Measurements from ENCODE around the gene MYO1E.

MYO1E gene

DNA sequence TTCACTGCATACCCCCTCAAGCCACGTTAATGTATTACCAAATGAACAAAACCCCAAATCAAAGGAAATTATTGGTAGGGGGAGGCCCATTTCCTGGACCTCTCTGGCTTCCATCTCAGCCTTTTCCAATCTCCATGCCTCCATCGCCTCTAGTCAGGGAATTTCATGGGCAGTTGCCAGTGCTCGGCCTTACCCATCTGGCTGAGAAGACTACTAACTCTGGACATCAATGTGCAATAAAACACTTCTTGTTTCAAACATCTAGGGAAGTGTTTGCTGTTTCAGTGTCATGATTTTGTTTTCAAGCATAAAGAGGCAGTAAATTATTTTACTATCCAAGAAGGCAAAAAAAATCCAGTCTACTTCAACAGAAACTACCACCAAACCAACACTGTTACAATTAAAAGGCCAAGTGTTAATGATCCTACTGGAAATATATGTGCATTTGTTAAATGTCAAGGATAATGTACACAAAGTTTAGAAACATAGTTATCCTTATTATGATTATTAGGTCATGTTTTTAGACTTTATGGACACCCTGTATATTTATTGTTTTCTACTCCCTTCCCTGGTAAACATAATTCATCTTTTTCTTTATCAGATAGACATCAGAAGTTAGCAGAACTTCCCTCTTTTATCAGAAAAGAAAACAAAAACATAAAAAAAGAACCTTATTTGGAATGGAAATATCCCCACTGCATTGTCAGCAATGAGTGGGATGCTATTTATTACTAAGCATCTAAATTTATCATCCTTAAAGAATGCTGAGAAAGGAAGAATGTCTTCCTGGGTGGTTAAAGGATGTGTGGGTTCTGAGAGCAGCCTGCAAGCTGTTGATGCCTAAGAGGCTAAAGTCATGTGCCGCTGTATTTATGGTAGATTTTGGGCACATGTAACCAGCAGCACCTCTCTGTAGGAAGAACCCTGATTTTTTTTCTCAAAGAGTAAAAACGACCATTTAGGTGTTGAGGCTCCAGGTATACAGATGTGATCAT is 150.9 kb downstream of the MYO1E start:
- no peak for DNase-seq (ENCODE audit: low read depth, low spot score)
- no peak overlapping the region for H3K4me3 ChIP-seq (ENCODE audit: low read length)

GRCh38 chr15:59218710-59219109 is 154.0 kb downstream of the MYO1E start:
- H3K4me3 ChIP-seq (ENCODE audit: low read length): no peak overlapping the region

DNA sequence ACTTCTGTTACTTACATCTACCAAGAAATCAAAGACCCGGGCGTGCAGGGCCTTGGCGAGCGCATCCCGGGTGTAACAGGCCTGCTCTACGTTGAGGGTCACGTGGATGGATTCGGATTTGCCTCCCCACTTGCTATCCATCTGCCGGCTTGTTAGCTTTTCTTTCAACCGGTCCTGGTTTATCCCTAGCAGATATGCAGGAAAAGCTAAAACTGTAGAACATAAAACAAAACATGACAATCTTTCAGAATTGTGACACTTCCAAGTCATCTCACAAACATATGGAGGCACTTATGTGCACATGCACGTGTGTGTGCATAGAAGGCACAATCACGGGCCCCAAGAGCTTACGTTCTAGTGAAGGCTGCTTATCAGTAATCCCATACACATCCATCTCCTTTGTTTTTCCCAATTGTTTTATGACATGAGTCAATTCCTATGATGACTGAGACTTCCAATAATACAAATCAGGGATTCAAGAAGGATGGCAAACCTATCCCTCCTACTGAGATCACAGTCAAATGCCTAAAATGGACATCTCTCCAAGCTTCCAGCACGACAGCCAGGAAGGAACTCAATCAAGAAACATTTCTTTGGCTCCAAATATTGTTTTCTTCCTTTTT is 154.7 kb downstream of the MYO1E start:
- no peak overlapping the region for H3K4me3 ChIP-seq (ENCODE audit: low read length)
- no peak for DNase-seq (ENCODE audit: low read depth, low spot score)

More at GRCh38 chr15:59218710-59219109, 154.0 kb downstream of the MYO1E start:
- no peak for DNase-seq (ENCODE audit: low read depth, low spot score)

DNA sequence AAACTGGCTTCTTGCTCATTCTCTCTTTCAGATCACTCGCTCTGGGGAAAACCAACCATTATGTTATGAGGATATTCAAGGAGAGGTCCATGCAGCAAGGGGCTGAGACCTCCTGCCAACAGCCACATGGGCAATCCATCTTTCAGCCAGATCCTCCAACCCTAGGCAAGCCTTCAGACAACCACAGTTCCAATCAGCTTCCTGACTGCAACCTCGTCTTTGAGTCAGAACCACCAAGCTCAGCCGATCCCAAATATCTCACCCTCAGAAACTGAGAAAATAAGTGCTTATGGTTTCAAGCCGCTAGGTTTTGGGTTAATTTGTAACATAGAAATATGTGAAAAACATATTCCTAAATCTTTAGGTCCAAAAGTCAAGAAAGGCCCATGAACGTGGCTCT is 155.8 kb downstream of the MYO1E start:
- no peak overlapping the region for H3K4me3 ChIP-seq (ENCODE audit: low read length)
- DNase-seq (ENCODE audit: low read depth, low spot score): no peak

GRCh38 chr15:59210186-59210585 is 162.5 kb downstream of the MYO1E start:
- DNase-seq (ENCODE audit: low read depth, low spot score): no peak
- no peak overlapping the region for H3K4me3 ChIP-seq (ENCODE audit: low read length)

DNA sequence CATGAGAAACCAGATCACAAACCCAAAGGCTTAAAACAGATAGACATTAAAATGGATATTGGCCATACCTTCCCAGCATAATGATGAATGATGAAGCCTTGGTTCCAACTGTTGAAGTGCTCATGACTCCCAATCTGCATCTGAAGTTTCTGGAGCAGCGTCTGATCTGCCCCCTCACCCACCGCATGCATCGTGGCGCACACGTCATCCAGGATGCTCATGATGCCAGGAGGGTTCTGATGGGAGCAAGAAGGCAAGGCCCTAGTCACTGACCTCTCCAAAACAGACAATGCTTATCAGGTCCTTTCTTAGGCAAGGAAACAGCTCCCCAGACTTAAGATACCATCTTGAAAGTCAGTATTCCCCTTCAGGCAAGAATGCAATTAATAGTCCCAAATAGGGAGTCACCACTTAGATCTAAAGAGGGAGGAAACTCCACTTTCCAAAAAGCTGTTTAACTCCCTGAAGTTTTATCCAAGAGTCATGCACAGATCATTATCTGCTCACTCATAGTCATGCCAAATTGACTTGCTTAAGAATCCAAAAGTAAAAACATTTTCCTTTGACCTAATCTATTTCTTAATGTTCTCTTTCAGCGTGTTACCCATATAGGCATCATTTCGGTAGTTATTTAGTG is 163.9 kb downstream of the MYO1E start:
- no peak overlapping the region for H3K4me3 ChIP-seq (ENCODE audit: low read length)
- DNase-seq (ENCODE audit: low read depth, low spot score): no peak

DNA sequence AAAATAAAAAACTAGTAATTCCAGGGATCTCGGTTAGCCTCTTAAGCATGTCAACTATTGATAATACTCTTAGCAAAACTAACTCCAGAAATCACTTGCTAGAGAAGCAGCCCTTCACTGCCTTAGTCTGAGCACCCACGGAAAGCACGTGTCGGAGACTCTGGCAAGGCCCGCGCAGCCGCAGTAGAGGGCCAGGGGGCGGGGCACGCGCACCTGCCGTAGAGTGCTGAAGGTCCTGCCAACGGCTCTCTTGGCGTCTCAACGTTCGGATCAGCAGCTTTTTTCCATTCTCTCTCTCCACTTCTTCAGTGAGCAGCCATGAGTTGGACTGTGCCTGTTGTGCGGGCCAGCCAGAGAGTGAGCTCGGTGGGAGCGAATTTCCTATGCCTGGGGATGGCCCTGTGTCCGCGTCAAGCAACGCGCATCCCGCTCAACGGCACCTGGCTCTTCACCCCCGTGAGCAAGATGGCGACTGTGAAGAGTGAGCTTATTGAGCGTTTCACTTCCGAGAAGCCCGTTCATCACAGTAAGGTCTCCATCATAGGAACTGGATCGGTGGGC is 166.0 kb downstream of the MYO1E start, which contains the start of gene LDHAL6B:
TSS of gene LDHAL6B (plus strand) at position 221 of the 561 bp plus-strand sequence. CDS start at position 319, 98 bp downstream.
- no peak for DNase-seq (ENCODE audit: low read depth, low spot score)
- no peak within 1 kb of the TSS for H3K4me3 ChIP-seq (ENCODE audit: low read length)

DNA sequence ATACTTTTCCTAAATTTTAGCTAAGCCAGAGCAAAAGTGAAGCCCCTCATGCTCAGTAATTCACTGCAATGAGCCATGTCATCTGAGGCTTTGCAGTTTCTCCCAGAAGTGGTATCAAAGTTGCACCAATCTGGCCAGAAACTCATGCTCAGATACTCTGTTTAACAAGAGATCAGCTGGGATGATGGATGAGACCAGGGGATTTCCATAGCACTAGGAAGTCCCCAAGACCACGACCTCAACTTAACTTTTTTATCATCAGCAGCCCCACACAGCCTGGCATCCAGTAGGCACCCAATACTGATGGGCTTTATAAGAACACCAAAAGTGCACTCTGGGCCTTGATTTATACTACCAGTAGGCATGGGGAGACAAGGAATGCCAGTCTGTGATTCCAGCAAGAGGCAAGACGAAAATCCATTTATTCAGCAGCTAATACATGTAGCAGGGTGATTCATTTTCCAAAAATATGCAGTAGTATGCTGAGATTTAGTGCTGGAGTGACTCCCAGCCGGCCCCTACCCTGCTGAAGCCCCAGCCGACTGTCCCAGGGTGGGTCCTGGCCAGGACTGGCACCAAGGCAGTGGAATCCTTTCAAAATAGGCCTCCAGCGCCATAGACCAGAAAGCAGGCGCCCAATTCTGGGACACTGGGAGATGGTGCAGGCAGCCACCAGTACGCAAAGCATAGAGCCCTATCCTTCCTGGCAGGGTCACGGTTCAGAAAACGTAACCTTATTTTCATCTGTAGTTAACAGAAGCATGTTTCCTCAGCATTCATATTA is 166.6 kb downstream of the MYO1E start:
- H3K4me3 ChIP-seq (ENCODE audit: low read length): no peak overlapping the region
- DNase-seq (ENCODE audit: low read depth, low spot score): no peak

DNA sequence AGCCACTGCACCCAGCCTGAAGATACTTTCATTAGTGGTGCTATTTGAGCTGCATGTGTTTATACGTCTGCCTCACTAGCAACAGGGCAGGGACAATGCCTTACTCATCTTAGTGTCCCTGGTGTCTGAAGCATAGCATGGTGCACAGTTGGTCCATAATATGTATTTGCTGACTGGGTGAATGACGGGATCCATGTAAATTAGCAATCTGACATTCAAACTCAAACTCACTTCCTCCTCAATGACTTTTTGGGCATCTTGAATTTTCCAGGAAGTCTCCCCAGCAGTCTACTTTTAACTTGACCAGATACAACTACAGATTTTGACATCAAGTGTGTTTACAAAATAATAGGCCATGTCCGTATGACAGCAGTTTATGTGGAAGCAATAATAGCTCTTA is 169.0 kb downstream of the MYO1E start:
- DNase-seq (ENCODE audit: low read depth, low spot score): no peak
- H3K4me3 ChIP-seq (ENCODE audit: low read length): no peak overlapping the region

DNA sequence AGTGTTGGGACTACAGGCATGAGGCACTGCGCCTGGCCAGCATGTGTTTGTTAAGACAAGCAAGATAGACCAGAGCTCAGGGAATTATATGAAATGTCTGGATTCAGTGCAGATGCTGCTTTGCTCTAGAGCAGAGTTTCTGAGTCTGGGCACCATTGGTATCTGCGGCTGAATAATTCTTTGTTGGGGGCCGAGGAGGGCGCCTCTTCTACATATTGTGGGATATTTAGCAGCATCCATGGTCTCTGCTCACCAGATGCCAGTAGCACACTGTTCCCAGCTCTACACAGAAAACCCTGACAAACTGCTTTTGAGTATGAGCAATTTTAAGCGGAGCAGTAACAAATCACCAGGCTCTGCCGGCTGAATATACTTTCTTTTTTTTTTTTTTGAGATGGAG is 169.7 kb downstream of the MYO1E start:
- DNase-seq (ENCODE audit: low read depth, low spot score): no peak
- no peak overlapping the region for H3K4me3 ChIP-seq (ENCODE audit: low read length)

DNA sequence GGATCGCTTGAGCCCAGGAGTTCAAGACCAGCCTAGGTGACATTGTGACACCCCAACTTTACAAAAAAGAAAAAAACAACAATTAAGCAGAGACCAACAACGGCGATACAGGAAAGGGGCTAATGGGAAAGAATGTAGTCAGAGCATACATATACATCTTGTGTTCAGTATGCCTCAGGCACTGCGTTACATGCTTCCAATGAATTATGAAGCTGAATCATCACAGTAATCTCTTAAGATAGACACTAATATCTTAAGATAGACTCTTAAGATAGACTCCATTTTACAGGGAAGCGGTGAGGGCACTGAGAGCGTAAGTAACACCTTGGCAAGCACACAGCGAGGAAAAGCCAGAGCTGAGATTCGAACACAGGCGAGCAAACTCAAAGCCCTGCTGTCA is 172.1 kb downstream of the MYO1E start:
- H3K4me3 ChIP-seq (ENCODE audit: low read length): no peak overlapping the region
- no peak for DNase-seq (ENCODE audit: low read depth, low spot score)

DNA sequence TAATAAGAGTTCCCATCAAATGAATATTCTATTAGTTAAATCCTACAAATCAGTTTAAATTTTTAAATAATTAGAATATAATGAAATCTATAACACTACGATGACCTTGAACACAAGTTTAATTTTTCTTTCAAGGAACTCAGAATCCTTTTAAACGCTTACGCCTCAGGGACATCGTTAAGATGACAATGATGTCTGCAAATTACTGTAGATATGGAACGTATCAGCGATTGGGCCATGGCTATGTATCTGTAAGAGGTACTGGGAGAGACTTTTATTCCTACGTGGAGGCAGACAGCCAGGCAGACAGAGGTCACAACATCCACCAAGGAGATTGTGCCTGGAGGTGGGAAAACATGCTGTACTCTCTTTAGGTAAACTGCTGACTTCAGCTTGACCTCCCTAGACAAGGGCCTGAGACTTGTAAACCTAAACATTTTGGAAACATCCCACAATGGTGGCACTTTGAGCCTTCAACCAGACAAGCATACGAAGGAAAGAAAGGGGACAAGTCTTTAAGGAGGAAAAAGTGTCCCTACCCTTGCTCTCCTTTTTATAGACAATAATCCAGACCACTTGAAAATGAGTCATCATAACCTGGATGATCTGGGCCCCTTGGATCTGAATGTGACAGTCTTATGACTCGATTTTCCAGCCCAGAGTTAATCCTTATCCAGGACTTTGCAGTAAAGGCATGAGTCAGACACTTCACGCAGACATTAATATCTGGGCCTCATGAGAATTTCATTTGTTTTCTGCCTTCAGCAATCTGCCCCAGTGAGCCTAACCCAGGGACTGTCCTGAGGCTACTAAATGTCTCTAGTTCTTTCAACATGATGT is 172.8 kb downstream of the MYO1E start:
- DNase-seq (ENCODE audit: low read depth, low spot score): no peak
- H3K4me3 ChIP-seq (ENCODE audit: low read length): no peak overlapping the region

DNA sequence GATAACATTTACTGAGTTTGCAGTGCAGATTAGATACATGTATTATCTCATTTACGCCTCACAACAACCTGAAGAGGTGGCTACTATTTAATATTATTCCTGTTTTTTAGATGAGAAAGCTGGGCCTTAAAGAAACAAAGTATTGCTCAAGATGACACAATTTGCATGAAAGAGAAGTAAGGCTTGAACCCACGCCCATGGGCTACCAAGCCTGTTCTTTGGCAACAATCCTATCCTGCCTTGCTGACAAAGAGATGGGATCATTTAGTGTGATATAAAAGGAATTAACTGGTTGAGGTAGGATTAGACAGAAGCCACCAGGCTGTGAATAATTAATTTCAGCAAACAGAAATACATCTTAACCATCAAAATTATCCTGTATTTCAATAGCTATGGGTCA is 175.2 kb downstream of the MYO1E start:
- no peak overlapping the region for H3K4me3 ChIP-seq (ENCODE audit: low read length)
- DNase-seq (ENCODE audit: low read depth, low spot score): no peak

DNA sequence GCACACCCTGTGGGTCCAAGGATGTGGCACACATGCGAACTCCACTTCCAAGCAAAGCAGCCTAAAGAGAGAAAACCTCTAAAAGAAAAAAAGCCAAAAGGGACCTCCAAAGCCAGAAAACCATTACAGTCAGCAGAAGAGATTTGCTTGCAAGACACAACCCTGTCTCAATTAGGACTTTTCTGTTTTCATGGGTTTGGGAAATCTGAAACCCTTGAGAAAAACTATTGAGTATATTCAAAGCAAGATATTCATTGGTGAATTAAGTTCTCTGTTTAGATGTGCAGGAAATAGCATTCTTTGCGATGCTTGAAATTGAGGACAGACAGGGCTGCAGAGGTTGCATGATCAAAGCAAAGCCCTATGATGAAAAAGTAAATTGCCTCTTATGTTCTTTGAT is 176.3 kb downstream of the MYO1E start:
- no peak for DNase-seq (ENCODE audit: low read depth, low spot score)
- no peak overlapping the region for H3K4me3 ChIP-seq (ENCODE audit: low read length)

DNA sequence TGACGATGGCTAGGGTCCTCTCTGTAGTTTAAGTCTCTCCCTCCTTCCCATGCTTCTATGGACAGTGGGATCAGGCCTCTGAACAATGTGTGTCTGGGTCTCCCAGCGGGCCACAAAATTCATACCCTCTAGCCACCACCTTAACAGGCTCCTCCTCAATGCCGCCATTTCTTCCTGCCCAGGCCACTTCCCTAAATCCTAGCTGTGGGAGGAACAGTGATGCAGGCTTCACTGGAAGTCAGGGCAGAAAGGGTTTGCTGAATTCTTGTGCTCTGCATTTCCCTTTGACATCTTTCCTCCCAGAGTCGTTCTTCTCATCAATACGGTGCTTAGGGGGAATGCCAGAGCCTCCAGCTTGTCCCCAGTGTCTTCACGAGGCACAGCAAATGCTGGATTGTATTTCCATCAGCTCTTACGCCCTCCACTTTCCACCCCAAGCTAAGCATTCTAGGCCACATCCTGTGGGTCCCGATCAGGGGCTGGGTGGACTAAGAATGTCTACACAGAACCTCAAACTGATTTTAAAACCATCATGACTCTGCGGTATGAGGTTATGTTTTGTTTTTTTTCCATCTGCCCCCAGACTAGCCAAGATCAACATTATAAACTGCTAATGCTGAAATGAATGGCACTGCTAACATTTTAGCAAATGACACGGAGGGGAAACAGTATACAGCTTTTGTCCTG is 177.9 kb downstream of the MYO1E start:
- peak; percentile 44 for DNase-seq (ENCODE audit: low read depth, low spot score)

GRCh38 chr15:59191855-59192237 is 180.8 kb downstream of the MYO1E start:
- H3K4me3 ChIP-seq (ENCODE audit: low read length): no peak overlapping the region
- DNase-seq (ENCODE audit: low read depth, low spot score): no peak

More for the DNA sequence above, 177.9 kb downstream of the MYO1E start:
- H3K4me3 ChIP-seq (ENCODE audit: low read length): no peak overlapping the region

DNA sequence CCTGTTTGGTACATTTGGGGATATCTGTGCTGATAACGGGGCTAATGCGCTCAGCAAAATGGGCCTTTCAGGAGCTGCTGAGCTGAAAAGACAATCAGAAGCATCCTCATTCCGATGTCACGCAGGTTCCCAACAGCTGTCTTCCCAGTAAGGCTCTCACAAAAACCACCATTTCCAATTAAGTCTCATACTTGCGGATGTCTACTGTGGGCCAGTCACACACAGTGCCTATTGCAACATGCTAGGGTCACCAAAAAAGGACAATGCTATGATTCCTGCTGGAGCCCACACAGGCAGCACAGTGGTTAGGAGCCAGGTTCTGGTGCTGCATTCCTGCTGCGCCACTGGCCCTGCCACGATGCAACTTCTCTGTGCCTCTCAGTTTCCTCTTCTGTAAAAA is 182.4 kb downstream of the MYO1E start:
- no peak overlapping the region for H3K4me3 ChIP-seq (ENCODE audit: low read length)
- DNase-seq (ENCODE audit: low read depth, low spot score): no peak
